Activated B cell treated with CpG ODN at 0.5 μM for 24 hours (primary cell): ENCODE results near the gene KRT7. TPM values are rescaled to one million over a fixed set of nuclear protein-coding genes. Genes with fewer than 3 reads are reported as not detected.
"Not testable (repeated sequence)": the region's sequence is repeated elsewhere in the genome, so short reads cannot be mapped to it uniquely, and the experiment has no call there.

ENCODE experiments used
- ATAC-seq: fragments of 200-7000 bp; cut with Tn5 transposase; one replicate; pipeline ENCODE4 v1.10.0; 2021; ENCODE audit warnings: low read depth, mild to moderate bottlenecking, moderate library complexity
- CTCF ChIA-PET: fragments of 350-600 bp; sonication (Branson Sonifier 250); formaldehyde crosslinking; loops from one replicate; lab custom pipeline; 2021; ENCODE audit warnings: antibody characterized with exemption; lab: Charles Lee
- POLR2A ChIA-PET: fragments of 350-600 bp; sonication (Branson Sonifier 250); formaldehyde crosslinking; loops from one replicate; lab custom pipeline; 2021; ENCODE audit warnings: antibody characterized with exemption; lab: Charles Lee
- DNase-seq: peaks from one replicate; pipeline ENCODE4 v3.0.0; 2022
- H3K27ac Mint-ChIP-seq: one replicate; pipeline ENCODE4 v1.8.0; 2020; ENCODE audit warnings: mixed read lengths
- H3K27me3 Mint-ChIP-seq: one replicate; pipeline ENCODE4 v1.8.0; 2021; ENCODE audit warnings: mixed read lengths
- H3K36me3 Mint-ChIP-seq: one replicate; pipeline ENCODE4 v1.8.0; 2021; ENCODE audit warnings: low read depth, mixed read lengths
- H3K4me1 Mint-ChIP-seq: one replicate; pipeline ENCODE4 v1.8.0; 2021; ENCODE audit warnings: mixed read lengths
- H3K4me3 Mint-ChIP-seq: one replicate; pipeline ENCODE4 v1.8.0; 2020; ENCODE audit warnings: mild to moderate bottlenecking, mixed read lengths
- H3K9me3 Mint-ChIP-seq: one replicate; pipeline ENCODE4 v1.8.0; 2020; ENCODE audit warnings: mixed read lengths
- intact Hi-C: fragments of 100-400 bp; cut with micrococcal nuclease; formaldehyde crosslinking; loops from one replicate; pipeline ENCODE4 v1.15.1; 2024
- total RNA-seq: library from RNA; stranded (reverse); gene quantifications from 2 replicates; pipeline ENCODE4 v1.2.3, GENCODE V29; 2022
- TF ChIP-seq, protein P1 (sequence below): fragments of 200-600 bp; IDR thresholded peaks from one replicate; pipeline ENCODE4 v1.8.0; 2022; ENCODE audit warnings: antibody characterized with exemption, mild to moderate bottlenecking

Gene KRT7
- total RNA-seq, 1 donor from 2014 or later: 1.1 TPM

DNA sequence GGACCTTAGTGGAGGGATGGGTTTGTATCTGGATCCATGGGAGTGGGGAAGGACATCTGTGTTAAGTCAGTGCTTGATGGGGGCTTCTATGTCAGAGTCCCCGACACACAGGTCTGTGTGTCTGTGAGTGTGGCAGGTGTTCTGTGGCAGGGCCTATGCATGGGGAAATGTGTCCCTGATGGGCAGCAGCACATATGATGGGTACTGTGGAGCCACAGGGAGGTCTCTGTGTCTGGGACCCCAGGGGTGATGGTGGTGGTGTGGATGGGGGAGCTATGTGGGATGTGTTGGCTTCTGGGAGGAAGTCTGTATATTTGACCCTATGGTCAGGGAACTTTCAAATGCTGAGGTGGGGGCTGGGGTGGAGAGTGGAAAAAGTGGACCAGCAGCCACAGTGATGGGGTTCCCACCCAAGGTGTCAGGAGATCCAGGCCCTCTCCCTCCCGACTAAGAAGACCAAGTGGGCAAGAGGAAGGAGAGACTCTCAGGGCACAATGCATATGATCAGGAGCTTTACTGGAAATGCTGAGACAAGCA, 16.5 kb downstream of the KRT7 start:
- Mint-ChIP-seq H3K27me3 (peaks cover 35% of the 10 kb centered on the region), H3K4me3 (no peak overlapping the region), H3K36me3 (no peaks in the 10 kb centered on the region), H3K9me3 (no peaks in the 10 kb centered on the region), H3K27ac (no peak overlapping the region), H3K4me1 (no peaks in the 10 kb centered on the region)
- TF ChIP-seq, protein P1, sequence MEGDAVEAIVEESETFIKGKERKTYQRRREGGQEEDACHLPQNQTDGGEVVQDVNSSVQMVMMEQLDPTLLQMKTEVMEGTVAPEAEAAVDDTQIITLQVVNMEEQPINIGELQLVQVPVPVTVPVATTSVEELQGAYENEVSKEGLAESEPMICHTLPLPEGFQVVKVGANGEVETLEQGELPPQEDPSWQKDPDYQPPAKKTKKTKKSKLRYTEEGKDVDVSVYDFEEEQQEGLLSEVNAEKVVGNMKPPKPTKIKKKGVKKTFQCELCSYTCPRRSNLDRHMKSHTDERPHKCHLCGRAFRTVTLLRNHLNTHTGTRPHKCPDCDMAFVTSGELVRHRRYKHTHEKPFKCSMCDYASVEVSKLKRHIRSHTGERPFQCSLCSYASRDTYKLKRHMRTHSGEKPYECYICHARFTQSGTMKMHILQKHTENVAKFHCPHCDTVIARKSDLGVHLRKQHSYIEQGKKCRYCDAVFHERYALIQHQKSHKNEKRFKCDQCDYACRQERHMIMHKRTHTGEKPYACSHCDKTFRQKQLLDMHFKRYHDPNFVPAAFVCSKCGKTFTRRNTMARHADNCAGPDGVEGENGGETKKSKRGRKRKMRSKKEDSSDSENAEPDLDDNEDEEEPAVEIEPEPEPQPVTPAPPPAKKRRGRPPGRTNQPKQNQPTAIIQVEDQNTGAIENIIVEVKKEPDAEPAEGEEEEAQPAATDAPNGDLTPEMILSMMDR: no peak
- intact Hi-C loops: no loop called here
- ChIA-PET POLR2A (no interaction called here), CTCF (no interaction called here)
- ATAC-seq (no peak), DNase-seq (no peak)

DNA sequence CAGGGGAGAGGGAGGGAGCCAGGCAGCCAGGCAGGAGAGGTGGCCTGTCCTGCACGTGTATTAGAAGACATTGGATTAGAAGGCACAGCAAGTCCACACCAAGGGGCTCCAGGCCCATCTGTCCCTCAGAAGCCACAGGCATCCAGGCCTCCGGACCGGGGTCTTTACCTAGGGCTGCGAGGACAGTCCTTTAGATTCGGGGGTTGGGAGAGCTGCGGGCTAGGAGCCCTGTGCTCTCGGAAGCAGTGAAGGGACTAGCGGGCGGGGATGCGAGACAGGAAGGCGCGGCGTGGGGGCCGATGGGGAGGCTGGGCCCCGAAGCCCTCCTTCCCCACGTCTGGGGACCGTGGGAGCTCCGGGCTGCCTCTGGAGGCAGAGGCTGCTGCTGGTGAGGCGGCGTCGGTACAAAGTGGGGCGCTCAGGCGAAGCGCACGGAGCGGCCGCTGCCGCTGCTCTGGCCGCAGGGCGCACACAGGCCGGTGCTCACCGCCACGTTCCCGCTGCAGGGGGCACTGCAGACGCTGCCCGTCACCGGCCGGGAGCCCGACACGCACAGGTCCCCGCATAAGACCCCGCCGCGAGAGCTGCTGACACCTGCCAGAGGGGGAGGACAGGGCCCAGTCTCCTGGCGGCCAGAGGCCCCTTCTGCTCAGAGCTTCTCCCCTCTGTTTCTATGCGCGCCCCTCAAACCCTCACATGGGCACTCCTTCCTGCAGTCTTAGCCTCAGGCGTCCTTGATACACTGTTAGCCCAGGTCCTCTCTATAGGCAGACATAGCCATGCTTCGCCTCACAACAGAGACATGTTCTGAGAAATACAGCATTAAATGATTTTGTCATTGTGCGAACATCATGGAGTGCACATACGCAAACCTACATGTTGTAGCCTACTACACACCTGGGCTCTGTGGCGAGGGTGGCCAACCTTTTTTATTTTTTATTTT, 17.3 kb downstream of the KRT7 start:
- Mint-ChIP-seq H3K27ac (no peak overlapping the region), H3K27me3 (peaks cover 43% of the 10 kb centered on the region), H3K36me3 (no peaks in the 10 kb centered on the region), H3K4me3 (no peak overlapping the region), H3K4me1 (no peaks in the 10 kb centered on the region), H3K9me3 (no peaks in the 10 kb centered on the region)
- no peak for ATAC-seq
- DNase-seq: no peak
- ChIA-PET CTCF (no interaction called here), POLR2A (no interaction called here)
- intact Hi-C loops: no loop called here
- TF ChIP-seq, protein P1: no peak

DNA sequence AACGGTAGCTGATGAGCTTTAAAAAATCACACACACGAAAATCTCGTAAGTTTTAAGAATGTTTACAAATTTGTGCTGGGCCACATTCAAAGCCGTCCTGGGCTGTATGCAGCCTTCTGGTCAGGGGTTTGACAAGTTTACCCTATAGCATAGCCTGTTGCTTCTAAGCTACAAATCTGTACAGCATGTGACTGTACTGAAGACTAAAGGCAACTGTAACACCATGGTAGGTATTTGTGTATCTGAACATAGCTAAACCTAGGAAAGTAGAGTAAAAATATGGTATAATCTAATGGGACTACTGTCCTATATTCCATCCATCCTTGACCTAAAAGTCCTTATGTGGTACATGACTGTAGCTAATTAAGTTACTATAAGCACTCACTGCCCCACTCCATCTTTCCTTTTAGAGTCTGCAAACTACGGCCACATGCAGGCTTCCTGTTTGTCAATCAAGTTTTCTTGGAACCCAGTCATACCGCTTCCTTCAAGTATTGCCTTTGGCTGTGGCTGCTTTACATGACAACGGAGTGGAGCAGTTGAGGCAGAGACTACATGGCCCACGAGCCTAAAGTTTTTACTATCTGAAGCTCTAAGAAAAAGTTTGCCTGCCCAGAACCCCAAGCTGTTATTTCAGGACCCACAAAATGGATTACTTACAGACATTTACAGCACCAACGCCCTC, 18.5 kb downstream of the KRT7 start:
- no peak for ATAC-seq
- intact Hi-C loops: no loop called here
- TF ChIP-seq, protein P1: no peak
- DNase-seq: no peak
- ChIA-PET POLR2A (no interaction called here), CTCF (no interaction called here)
- Mint-ChIP-seq H3K4me3 (no peak overlapping the region), H3K4me1 (no peaks in the 10 kb centered on the region), H3K27me3 (peaks cover 46% of the 10 kb centered on the region), H3K36me3 (no peaks in the 10 kb centered on the region), H3K9me3 (no peaks in the 10 kb centered on the region), H3K27ac (no peak overlapping the region)

DNA sequence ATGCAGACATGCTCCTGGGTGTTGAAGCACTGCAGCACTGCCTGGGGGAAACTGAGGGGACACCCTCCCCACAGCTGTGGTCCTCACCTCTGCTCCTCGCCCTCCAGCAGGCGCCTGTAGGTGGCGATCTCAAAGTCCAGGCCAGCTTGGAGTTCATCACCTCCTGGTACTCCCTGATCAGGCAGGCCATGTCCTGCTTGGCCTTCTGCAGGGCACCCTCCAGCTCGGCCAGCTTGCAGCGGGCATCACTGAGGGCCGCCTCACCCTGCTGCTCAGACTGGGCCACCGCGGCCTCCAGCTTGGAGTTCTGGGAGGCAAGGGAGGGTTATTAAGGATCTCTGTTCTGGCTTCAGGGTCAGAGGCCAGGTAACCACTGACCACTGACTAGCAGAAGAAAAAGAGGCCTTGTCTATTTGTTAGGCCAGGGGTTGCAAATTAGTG, 19.2 kb downstream of the KRT7 start:
- ATAC-seq, H3K4me3 Mint-ChIP-seq, H3K36me3 Mint-ChIP-seq, POLR2A ChIA-PET, H3K9me3 Mint-ChIP-seq, intact Hi-C loops, DNase-seq, CTCF ChIA-PET, H3K4me1 Mint-ChIP-seq, H3K27ac Mint-ChIP-seq: not testable (repeated sequence)
- peaks cover 53% of the 10 kb centered on the region for H3K27me3 Mint-ChIP-seq

DNA sequence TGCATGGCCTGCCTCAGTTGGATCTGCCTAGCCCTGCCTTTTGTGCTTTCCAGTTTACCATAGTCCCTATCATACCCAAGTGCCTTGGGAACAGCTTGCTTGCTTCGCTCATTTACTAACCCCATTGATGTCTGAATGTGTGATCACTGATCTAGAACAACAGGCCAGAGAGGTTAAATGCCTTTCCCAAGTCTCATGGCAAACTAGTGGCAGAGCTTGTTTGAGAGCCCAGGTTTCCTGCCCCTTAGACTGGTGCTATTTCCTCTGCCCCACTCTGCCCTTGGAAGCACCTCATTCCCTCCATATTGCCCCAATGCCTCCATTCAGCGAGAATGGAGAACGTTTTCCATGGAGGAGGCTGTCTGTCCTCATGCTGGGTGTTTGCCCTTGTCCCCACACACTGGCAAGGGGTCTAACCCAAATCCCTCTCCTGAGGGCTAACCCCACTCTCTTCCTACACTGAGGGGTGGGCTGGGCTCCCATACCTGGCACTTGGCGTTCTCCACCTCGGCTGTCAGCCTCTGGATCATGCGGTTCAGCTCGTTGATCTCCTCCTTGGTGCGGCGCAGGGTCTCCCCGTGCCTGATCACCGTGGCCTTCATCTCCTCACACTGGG, 19.8 kb downstream of the KRT7 start:
- no peak overlapping the region for H3K4me3 Mint-ChIP-seq

More for the DNA sequence above, 19.8 kb downstream of the KRT7 start:
- TF ChIP-seq, protein P1: no peak
- no peak overlapping the region for H3K27ac Mint-ChIP-seq
- no peaks in the 10 kb centered on the region for H3K9me3 Mint-ChIP-seq
- H3K27me3 Mint-ChIP-seq: peaks cover 57% of the 10 kb centered on the region
- ATAC-seq: no peak
- DNase-seq: no peak
- ChIA-PET POLR2A (no interaction called here), CTCF (no interaction called here)
- intact Hi-C loops: no loop called here
- no peaks in the 10 kb centered on the region for H3K36me3 Mint-ChIP-seq
- H3K4me1 Mint-ChIP-seq: no peaks in the 10 kb centered on the region
